Stimulated activated CD4-positive, alpha-beta T cell treated with anti-CD3 and anti-CD28 coated beads, Interleukin-1b, Interleukin-23, amount 100 ng/mL, for 1 hour (primary cell): ENCODE results near the gene SZT2.
"Not testable (repeated sequence)": the region's sequence is repeated elsewhere in the genome, so short reads cannot be mapped to it uniquely, and the experiment has no call there.

ENCODE experiments used
- DNase-seq, 2 donors: peaks; one replicate each; pipeline ENCODE4 v3.0.0-alpha.2; 2020; ENCODE audit warnings: low read depth in 2 of 2

SZT2 gene

GRCh38 chr1:43363283-43363934, 26.3 kb upstream of the SZT2 start:
- no peak for DNase-seq

GRCh38 chr1:43363935-43364525, 25.7 kb upstream of the SZT2 start:
- DNase-seq = no peak

GRCh38 chr1:43365678-43366077, 24.0 kb upstream of the SZT2 start:
- no peak for DNase-seq

- DNase-seq = no peak
These were observed 23.5 kb upstream of the SZT2 start for GRCh38 chr1:43366179-43366578.

GRCh38 chr1:43366601-43367025, 23.1 kb upstream of the SZT2 start:
- no peak for DNase-seq

- no peak for DNase-seq
These were observed 22.4 kb upstream of the SZT2 start for GRCh38 chr1:43367026-43367903.

- DNase-seq = peak; percentile 57 to 81
These were observed 21.6 kb upstream of the SZT2 start, which contains the start of gene ELOVL1 for GRCh38 chr1:43367904-43368645. Gene ELOVL1, minus strand, starts transcription at chr1:43368011. Its CDS starts 2,402 bp downstream, at chr1:43365609.

GRCh38 chr1:43368646-43369020, 21.1 kb upstream of the SZT2 start:
- DNase-seq = no peak

- not testable (repeated sequence) for DNase-seq
These were observed 19.9 kb upstream of the SZT2 start for GRCh38 chr1:43369779-43370178.

- no peak for DNase-seq
These were observed 19.1 kb upstream of the SZT2 start for GRCh38 chr1:43370564-43370963.

GRCh38 chr1:43372172-43372571, 17.5 kb upstream of the SZT2 start:
- no peak for DNase-seq

- DNase-seq = no peak
These were observed 16.4 kb upstream of the SZT2 start for GRCh38 chr1:43373066-43373940.

GRCh38 chr1:43376723-43377235, 12.9 kb upstream of the SZT2 start:
- DNase-seq = no peak

GRCh38 chr1:43377831-43378230, 11.9 kb upstream of the SZT2 start:
- no peak for DNase-seq

- no peak for DNase-seq
These were observed 10.2 kb upstream of the SZT2 start for GRCh38 chr1:43379476-43379875.

GRCh38 chr1:43381612-43382011, 8.1 kb upstream of the SZT2 start:
- no peak for DNase-seq

- DNase-seq = no peak
These were observed 7.5 kb upstream of the SZT2 start for GRCh38 chr1:43382027-43382779.

- no peak for DNase-seq
These were observed 6.2 kb upstream of the SZT2 start for GRCh38 chr1:43383449-43383848.

GRCh38 chr1:43386676-43387075, 3.0 kb upstream of the SZT2 start:
- DNase-seq = no peak

- DNase-seq = no peak
These were observed 1.6 kb upstream of the SZT2 start for GRCh38 chr1:43387976-43388599.
